Measurements from ENCODE around the gene DBT. TPM values are rescaled to one million over a fixed set of nuclear protein-coding genes. Genes with fewer than 3 reads are reported as not detected.

DBT gene
- total RNA-seq, 1 experiment from 2014 or later: 16.8 TPM

GRCh38 chr1:100141192-100141591 is 108.4 kb downstream of the DBT start:
- no peak overlapping the region for H3K27ac ChIP-seq (ENCODE audit: low read depth, low read length, poor library complexity, severe bottlenecking)
- no peak for DNase-seq (ENCODE audit: low spot score)
- no peaks in the 10 kb centered on the region for H3K27me3 ChIP-seq (replicated peaks; ENCODE audit: insufficient read depth, low read depth, low read length, poor library complexity)
- BruUV-seq (replicated peaks): no TSS peak
- peaks cover 61% of the 10 kb centered on the region for H3K36me3 ChIP-seq (ENCODE audit: insufficient read depth, low read length, poor library complexity, severe bottlenecking)
- intact Hi-C loops (cut with micrococcal nuclease; ENCODE audit: unreplicated experiment): no loop called here
- TF ChIP-seq EZH2 (IDR thresholded peaks at IDR 0.05; ENCODE audit: borderline replicate concordance, low read depth, low read length, poor library complexity, severe bottlenecking) (no peak), CTCF (conservative IDR thresholded peaks at IDR 0.05; ENCODE audit: low read depth, low read length) (no peak)
- H3K9me3 ChIP-seq (ENCODE audit: low read depth, low read length, poor library complexity, severe bottlenecking): no peaks in the 10 kb centered on the region
- no peak overlapping the region for H3K4me3 ChIP-seq (ENCODE audit: low read depth, low read length, poor library complexity, severe bottlenecking)
- ChIA-PET CTCF (no interaction called here), POLR2A (ENCODE audit: low non-redundant PET) (no interaction called here)
- H3K4me1 ChIP-seq (ENCODE audit: insufficient read depth, low read length, poor library complexity, severe bottlenecking): no peaks in the 10 kb centered on the region

GRCh38 chr1:100137602-100138001 is 112.0 kb downstream of the DBT start:
- H3K36me3 ChIP-seq (ENCODE audit: insufficient read depth, low read length, poor library complexity, severe bottlenecking): peaks cover 35% of the 10 kb centered on the region
- H3K27ac ChIP-seq (ENCODE audit: low read depth, low read length, poor library complexity, severe bottlenecking): no peak overlapping the region
- no peak for DNase-seq (ENCODE audit: low spot score)
- ChIA-PET CTCF (no interaction called here), POLR2A (ENCODE audit: low non-redundant PET) (no interaction called here)
- no peaks in the 10 kb centered on the region for H3K9me3 ChIP-seq (ENCODE audit: low read depth, low read length, poor library complexity, severe bottlenecking)
- no peaks in the 10 kb centered on the region for H3K27me3 ChIP-seq (replicated peaks; ENCODE audit: insufficient read depth, low read depth, low read length, poor library complexity)
- BruUV-seq (replicated peaks): no TSS peak
- no peak overlapping the region for H3K4me3 ChIP-seq (ENCODE audit: low read depth, low read length, poor library complexity, severe bottlenecking)
- H3K4me1 ChIP-seq (ENCODE audit: insufficient read depth, low read length, poor library complexity, severe bottlenecking): peaks cover 9% of the 10 kb centered on the region
- intact Hi-C loops (cut with micrococcal nuclease; ENCODE audit: unreplicated experiment): loop anchor here (10.0 kb wide), 2 partner anchors 217 to 317 kb away; partner anchors contain the start of gene CDC14A
- TF ChIP-seq CTCF (conservative IDR thresholded peaks at IDR 0.05; ENCODE audit: low read depth, low read length) (no peak), EZH2 (IDR thresholded peaks at IDR 0.05; ENCODE audit: borderline replicate concordance, low read depth, low read length, poor library complexity, severe bottlenecking) (no peak)

Small RNAs within 50 kb of the gene (microRNA-seq; reads per million reads assigned to microRNA genes)
- gene MIR553: not detected

Other genes starting within 250 kb of the DBT start
- gene SASS6, start 116.9 kb downstream of the DBT start, total RNA-seq (2021): 15.1 and 16.8 TPM in 2 replicates
- gene TRMT13, start 116.7 kb downstream of the DBT start, total RNA-seq (2021): 19.0 and 23.3 TPM in 2 replicates
- gene LRRC39, start 71.6 kb downstream of the DBT start, total RNA-seq (2021): 0.67 and 0.81 TPM in 2 replicates
- gene RTCA, start 16.4 kb upstream of the DBT start, total RNA-seq (2021): 45.4 and 57.7 TPM in 2 replicates
- gene CDC14A, start 102.7 kb upstream of the DBT start, total RNA-seq (2021): 6.8 and 8.5 TPM in 2 replicates